NCI-H1048 (cell line): ENCODE measurements around the gene AHI1.

Source experiments
- DNase-seq: peaks from one replicate; lab custom pipeline; 2025; lab: John Stamatoyannopoulos, UW

AHI1 gene

DNA sequence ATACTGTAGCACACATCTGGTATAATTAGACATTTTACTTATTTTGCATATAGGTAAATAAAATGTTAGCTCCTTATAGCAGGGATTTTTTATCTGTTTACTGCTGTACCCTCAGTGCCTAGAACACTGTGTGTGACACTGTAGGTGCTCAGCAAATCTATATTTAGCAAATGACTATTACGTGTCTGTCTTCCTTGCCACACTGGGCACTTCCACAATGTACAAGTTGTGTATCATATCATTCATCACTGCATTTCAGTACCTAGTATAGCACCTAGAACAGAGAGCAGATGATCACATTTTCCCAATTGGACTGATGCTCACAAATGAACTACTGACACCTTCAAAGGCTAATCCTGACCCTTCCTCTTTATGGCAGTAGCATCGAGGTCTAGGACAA is 200.8 kb downstream of the AHI1 start:
- no peak for DNase-seq

- no peak for DNase-seq
Measured at GRCh38 chr6:135295085-135295484, 202.5 kb downstream of the AHI1 start.

- no peak for DNase-seq
Measured at GRCh38 chr6:135291288-135292076, 206.1 kb downstream of the AHI1 start.

DNA sequence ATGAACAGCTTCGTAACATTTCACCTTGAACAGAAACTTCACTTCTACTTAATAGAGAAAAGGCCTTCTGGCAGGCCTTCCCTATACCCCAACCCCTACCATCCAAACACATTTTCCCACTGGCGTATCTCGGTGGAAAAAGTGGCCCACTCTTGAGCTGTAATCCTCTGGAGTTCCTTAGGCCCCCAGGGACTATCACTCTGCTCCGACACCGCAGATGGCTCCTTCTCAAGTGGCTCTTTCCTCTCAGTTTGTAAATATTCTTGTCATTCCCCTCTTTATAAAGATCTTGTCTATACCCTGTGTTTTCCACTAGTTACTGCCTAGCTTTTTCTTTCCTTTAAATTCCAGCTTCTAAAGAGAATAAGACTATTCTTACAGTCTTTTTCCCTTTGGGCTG is 207.7 kb downstream of the AHI1 start:
- DNase-seq = no peak

DNA sequence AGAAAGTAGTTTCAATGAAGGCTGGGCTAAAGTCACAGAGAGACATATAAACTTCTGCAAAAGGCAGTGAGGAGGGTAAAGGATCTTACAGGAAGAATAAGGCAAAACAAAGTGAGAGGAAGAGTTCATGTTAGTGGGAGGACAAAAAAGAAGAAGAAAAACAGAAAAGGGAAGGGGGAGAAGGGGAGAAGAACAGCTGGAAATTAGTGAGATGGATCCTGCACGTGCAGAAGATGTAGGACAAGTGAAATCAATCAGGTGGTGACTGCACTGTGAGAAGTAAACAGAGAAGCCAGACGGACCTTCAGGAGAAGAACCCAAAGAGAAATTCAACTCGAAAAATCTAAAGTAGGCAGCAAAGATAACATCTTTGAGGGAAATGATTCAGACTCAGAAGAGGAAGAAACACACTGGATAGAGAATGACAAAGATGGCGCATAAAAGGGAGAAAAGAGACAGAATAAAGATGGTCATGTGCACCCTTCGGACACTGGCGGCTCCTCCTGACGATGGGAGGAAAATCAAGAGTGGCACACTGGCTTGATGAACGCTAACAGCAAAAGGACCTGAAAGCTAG is 210.5 kb downstream of the AHI1 start:
- no peak for DNase-seq

DNA sequence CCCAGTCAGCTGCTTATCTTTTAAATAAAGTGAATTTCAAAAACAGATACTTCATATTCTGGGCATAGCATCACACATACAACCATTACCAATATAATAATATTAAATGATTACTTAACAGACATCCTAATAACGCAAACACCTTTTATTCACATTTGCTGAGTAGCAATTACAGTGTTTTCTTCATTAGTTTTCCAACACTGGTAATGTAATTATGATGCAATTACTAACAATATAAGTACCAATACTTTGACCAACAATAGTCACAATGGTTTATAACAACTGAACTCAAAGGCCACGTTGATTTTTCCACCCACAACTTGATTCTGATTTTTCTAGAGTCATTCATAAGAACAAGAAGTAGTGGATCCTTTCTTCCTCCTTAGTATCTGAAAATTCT is 212.4 kb downstream of the AHI1 start:
- no peak for DNase-seq

GRCh38 chr6:135283926-135284325 is 213.6 kb downstream of the AHI1 start:
- DNase-seq = no peak

GRCh38 chr6:135282395-135282794 is 215.1 kb downstream of the AHI1 start:
- DNase-seq = no peak

DNA sequence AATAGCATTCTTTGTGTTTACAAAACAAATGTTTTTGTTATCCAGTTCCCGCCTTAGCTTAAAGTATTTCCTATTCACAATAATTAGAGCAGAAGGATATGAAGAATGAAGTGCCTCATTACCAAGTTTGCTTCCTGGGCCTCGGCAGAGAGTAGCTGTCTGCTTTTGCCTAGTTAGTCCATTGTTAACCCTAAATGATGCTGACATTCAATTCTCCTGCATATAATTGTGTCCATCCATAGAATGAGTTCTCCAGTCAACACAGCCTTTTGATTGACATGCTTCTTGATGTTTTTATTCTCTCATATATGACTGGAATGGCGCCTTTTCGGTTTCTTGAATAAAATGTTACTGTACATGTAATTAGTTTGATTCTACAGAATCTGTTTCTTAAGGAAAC is 215.6 kb downstream of the AHI1 start:
- DNase-seq = no peak

- DNase-seq = no peak
Measured at GRCh38 chr6:135281227-135281626, 216.3 kb downstream of the AHI1 start.

DNA sequence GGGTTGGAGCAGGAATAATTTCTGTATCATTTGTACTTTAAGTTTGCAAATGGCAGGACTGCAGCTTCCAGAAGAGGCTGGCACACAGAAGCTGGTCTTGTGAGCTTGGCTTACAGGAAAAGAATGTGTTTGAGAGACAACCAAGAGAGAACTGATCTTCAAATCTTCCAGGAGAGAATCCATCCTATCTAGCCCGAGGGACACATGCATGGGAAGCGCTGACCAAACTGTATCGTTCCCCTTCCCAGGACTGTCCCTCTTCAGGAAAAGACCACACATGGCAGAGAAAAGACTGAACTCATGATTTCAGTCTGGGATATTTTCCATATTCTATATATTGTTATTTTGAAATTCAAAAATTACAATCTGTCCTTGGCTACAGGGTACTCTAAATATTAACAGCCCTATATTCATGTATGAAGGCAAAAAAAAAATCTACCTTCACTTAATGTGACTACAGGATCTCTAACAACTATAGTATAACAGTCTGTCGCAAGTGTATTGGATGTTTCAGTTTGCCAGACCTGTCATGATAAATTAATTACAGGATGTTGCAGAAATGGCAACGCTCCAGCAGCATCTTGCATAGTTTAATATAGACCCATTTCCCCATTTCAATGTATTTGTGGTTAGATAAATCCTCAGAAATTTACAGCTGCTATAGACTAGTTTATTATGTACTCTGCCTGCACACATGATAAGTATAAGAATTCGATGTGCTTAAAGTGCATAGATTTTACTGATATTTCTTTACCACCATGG is 217.0 kb downstream of the AHI1 start:
- no peak for DNase-seq

- no peak for DNase-seq
Measured at GRCh38 chr6:135277422-135277821, 220.1 kb downstream of the AHI1 start.

DNA sequence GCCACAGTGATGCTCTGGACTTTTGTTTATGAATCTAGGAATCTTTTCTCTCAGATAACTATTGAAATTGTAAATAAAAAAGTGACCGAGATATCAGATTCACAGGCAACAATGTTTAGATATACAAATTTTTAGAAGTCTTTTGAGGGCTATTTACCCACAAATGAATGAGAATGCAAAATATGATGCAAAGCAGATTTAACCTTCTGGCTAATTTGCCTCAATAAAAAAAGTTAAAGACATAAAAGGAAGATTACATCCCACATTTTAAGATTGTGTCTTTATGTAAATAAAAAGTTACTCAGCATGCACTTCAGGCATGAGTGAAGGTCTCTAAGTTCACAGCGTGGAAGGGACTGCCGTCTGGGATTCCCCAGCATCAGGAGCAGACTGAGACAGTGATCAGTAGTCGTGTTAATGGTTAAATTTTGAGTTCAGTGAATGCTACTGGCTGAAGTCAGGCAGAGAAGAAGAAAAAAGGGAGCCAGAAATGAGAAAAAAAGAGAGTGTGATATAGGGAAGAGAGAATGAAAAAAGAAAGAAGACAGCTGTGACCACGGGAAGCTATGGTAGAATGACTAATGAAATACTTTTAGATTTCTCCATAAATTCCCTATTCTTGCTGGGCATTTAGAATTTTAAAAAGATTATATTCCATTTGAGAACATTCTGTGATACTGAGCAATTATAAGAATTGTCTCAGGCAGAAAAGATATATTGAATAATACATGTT is 222.8 kb downstream of the AHI1 start:
- peak; percentile 20 for DNase-seq

GRCh38 chr6:135271626-135272025 is 225.9 kb downstream of the AHI1 start:
- DNase-seq = no peak

- no peak for DNase-seq
Measured at GRCh38 chr6:135270676-135271536, 226.6 kb downstream of the AHI1 start.

GRCh38 chr6:135269481-135269891 is 228.1 kb downstream of the AHI1 start:
- peak; percentile 68 for DNase-seq

DNA sequence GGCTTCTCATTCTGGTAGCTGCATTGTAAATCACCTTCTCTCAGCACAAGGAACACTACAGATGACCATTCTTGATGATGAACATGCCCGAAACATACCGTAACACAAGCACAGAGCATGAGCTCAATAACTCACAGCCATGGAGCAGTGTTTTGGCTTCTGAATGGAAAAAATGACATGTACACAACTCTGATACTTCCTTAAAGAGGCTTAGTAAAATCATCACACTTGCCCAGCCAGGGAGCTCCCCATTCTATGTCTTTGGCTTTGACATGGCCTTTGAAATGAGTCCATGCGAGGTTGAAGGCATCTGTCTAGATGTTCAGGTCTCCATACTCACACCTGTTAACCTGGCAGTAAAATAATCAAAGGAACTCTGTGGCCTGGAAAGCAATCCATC is 228.8 kb downstream of the AHI1 start:
- DNase-seq = no peak

DNA sequence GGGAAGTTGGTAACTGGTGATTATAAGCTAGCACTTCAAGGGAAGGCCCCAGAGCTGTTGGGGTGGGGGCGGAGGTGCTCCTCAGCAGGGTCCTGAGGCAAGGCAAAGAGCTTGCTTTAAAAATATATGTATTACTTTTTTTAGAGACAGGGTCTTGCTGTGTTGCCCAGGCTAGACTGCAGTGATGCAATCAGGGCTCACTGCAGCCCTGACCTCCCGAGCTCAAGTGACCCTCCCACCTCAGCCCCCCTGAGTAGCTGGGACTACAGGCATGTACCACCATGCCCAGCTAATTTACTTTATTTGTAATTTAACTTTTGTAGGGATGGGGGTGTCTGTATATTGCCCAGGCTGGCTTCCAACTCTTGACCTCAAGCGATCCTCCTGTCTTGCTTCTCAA is 229.3 kb downstream of the AHI1 start:
- DNase-seq = no peak

DNA sequence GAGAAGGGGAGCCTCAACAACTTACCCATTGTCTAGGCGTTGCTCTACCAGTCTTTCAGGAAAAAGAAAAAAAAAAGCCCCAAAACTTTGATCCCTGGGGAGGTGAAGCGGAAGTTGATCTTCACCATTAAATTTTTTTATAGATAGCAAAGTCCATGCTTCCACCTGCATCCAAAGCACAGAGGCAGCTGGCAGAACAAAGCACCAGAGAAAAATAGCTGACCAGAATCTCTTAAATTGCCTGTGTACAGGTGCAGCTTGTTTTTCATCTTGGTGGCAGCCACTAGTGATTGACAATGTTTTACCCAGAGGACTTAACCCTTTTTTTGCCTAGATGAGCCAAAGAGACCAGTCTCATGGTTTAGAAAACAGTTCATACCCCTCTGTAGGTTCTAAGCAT is 230.5 kb downstream of the AHI1 start:
- DNase-seq = no peak

GRCh38 chr6:135266675-135267074 is 230.9 kb downstream of the AHI1 start:
- DNase-seq = no peak

- no peak for DNase-seq
Measured at GRCh38 chr6:135265278-135265677, 232.3 kb downstream of the AHI1 start.
